GM18867 (cell line): ENCODE measurements around the gene ABHD16B.
"Not testable (repeated sequence)": the region's sequence is repeated elsewhere in the genome, so short reads cannot be mapped to it uniquely, and the experiment has no call there.

Experiments used
- ATAC-seq: cut with Tn5 transposase; IDR thresholded peaks from one replicate; pipeline ENCODE4 v1.9.1; 2021; ENCODE audit warnings: mild to moderate bottlenecking, moderate library complexity; ENCODE audit not compliant: unreplicated experiment

ABHD16B gene

GRCh38 chr20:63854766-63855362 is 6.4 kb upstream of the ABHD16B start:
- ATAC-seq = no peak

GRCh38 chr20:63855363-63856097 is 5.8 kb upstream of the ABHD16B start:
- ATAC-seq = no peak

- ATAC-seq = no peak
These were observed 5.2 kb upstream of the ABHD16B start for GRCh38 chr20:63856098-63856511.

DNA sequence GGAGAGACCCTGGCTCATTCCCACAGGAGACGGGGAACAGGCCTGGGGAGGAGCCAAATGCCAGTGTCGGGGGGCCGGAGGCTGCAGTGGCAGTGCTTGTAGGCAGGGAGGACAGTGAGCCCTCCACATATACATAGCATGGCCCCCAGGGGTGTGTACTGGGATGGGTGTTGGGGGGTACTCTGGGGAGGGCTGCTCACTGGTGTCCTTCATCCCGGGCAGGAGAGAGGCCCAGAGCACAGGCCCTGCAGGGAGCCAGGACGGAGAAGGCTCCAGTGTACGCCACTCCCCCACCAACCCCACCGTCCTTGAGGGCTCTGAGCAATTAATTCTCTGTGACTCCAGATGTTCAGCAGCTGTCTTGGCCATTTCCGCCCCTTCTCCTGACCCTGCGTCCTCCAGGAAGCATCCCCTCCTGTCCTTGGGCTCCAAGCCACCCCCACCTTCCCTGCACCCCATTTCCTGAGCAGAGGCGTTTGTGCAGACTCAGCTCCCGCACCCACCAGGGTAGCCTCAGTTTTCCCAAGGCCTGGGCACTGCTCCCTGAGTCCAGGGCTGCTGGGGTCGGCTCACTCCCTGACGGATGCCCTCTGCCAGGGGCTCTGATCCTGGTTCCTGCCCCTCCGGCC is 3.4 kb upstream of the ABHD16B start:
- ATAC-seq = no peak

DNA sequence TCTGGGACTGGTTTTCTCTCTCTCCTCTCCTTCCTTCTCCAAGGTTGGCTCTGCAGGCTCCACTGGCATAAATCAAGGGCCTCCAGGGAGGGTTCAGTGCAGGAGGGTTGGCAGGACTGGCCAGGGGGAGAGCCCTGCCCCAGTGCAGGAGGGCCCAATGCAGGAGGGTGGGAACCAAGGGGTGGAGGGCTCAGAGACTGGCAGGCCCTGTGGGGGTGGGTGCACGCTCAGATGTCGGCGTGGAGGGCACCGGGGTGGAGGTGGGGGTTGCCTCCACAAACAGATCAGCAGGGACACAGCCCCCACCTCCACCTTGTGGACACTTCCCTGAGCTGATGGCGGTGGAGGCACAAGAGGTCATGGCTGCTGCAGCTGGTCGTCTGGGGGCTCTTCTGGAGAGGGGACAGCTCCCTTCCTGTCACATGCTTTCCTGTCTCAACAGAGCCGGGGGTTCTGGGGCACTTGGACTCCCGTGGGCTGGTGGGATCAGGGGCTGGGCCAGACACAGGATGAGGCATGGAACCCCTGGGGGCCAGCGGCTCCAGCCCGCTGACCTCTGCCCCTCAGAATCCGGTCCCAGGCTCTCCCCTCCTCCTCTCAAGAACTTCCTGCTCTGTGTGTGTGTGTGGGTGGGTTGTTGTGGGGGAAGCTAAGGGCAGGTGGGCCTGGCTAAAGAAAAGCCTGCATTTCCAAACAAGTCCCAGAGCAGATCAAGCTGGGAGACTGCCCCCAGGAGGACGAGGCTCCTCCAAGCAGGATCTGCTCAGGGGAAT is 2.7 kb upstream of the ABHD16B start:
- ATAC-seq = no peak

GRCh38 chr20:63859166-63859699 is 2.1 kb upstream of the ABHD16B start:
- no peak for ATAC-seq

- ATAC-seq = no peak
These were observed 810 bp upstream of the ABHD16B start for GRCh38 chr20:63860325-63861051.

- ATAC-seq = no peak
These were observed 943 bp downstream of the ABHD16B start for GRCh38 chr20:63861981-63862901.

- no peak for ATAC-seq
These were observed 1.9 kb downstream of the ABHD16B start for GRCh38 chr20:63863021-63863797.

DNA sequence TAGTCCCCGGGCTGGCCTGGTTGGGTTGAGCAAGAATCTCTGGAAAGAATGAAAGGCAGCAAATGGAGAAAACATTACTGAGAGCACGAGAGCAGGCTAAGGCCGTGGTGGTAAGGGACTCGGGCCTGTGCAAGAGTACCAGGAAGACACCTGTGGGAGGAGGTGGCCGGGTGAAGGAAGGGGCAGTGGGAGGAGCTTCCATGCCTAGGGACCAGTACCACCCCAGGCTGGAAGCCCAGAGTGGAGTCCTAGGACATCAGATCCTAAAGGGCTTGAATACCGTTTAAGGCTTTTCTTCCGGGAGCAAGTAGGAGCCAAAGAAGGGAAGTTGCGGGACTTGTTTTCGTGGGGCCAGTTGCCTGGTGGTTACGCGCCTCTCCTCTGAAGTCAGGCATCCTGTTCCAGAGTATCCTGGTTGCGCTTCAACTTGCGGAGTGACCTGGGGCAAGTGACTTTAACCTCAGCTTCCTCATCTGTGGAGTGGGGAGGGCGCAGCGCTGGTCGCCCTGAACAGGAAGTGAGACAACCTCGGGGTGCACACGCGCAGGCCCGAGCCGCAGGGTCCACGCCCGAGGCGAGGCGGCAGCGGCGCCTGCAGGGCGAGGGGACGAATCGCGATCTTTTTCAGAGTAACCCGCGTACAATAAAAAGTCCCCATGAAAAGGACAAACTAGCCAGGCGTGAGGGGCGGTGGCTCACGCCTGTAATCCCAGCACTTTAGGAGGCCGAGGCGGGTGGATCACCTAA is 2.7 kb downstream of the ABHD16B start:
- peak; percentile 56 for ATAC-seq

DNA sequence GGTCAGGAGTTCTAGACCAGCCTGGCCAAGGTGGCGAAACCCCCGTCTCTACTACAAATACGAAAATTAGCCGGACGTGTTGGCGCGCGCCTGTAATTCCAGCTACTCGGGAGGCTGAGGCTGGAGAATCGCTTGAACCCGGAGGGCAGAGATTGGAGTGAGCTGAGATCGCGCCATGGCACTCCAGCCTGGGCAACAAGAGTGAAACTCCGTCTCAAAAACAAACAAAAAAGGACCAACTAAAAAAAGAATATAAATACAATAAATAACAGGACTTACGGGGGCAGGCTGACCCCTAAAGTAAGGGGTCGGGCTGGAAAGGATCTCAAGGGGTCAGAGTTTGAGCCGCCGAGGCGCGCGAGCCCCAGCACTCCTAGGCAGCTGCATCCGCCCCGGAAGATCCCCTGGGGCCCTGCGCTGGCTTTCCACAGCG is 3.3 kb downstream of the ABHD16B start:
- no peak for ATAC-seq

- peak; percentile 73 for ATAC-seq
These were observed 3.8 kb downstream of the ABHD16B start, which contains the start of gene TPD52L2 for GRCh38 chr20:63864978-63865640. TPD52L2 (plus strand) TSS chr20:63865270; CDS start chr20:63865366, 96 bp downstream.

- not testable (repeated sequence) for ATAC-seq
These were observed 5.7 kb downstream of the ABHD16B start for GRCh38 chr20:63867042-63867441.

DNA sequence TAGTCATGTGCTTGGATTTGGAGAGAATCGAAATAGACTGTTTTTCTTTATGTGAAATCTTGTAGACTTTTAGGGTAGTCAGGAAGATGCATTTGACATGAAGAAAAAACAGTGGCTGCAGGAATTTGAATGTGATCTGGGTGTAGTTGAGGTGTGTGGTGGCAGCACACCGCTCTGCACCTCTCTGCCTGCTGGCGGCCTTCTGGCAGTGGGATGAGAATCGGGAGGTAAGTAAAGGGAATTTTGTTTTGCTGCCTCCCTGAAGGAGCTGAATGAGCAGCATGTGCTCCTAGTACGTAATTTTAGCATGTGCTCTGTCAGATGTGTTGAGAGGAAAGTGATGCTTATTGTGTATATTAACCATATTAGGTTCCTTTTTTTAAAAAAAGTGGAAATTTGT is 7.0 kb downstream of the ABHD16B start:
- no peak for ATAC-seq

GRCh38 chr20:63873477-63873971 is 12.2 kb downstream of the ABHD16B start:
- no peak for ATAC-seq

GRCh38 chr20:63874241-63874640 is 12.9 kb downstream of the ABHD16B start:
- not testable (repeated sequence) for ATAC-seq

DNA sequence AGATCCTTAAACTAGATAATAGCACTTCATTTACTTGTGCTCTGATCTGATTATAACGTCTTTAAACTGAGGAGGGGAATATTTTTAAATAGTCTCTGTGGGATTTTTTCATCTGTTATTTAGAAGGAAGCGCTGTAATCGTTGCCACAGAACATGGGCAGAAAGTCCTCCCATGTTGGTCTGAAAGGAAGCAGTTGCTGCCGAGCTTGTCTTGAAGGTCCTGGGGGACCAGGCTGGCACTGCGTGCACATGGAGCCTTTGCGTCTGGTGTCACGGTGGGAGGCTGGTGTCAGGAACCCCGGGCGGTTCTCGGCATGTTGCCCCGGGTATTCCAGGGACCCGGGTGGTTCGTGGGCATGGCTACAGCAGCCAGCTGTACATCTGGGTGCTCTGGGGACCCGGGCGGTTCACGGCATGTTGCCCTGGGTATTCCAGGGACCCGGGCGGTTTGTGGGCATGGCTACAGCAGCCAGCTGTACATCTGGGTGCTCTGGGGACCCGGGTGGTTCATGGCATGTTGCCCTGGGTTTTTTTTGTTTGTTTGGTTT is 15.3 kb downstream of the ABHD16B start:
- ATAC-seq = no peak
